SU-DHL-6 (cell line): ENCODE results near the gene LDLRAD3.

ENCODE experiments used
- H2AFZ ChIP-seq: fragments of 200-600 bp; sonication (generic); 2 replicates; pipeline ENCODE4 v1.6.1; 2014; ENCODE audit warnings: low read depth, mild to moderate bottlenecking, moderate library complexity, mixed read lengths, antibody characterized with exemption, low read length; ENCODE audit not compliant: severe bottlenecking
- H3F3A ChIP-seq: fragments of 200-600 bp; shearing (Covaris generic); 2 replicates; pipeline ENCODE4 v1.6.0; 2016; ENCODE audit warnings: antibody characterized with exemption, mild to moderate bottlenecking; ENCODE audit not compliant: insufficient read depth
- H3K27ac ChIP-seq: fragments of 200-600 bp; sonication (generic); 2 replicates; pipeline ENCODE4 v1.5.1; 2016; ENCODE audit warnings: low read depth, mild to moderate bottlenecking, low read length, moderate library complexity, mixed read lengths
- H3K27me3 ChIP-seq: fragments of 200-600 bp; sonication (generic), shearing (Covaris generic); 2 replicates; pipeline ENCODE4 v1.6.0; 2014; ENCODE audit warnings: mild to moderate bottlenecking, low read length
- H3K36me3 ChIP-seq: fragments of 200-600 bp; sonication (generic); 2 replicates; pipeline ENCODE4 v1.6.1; 2014; ENCODE audit warnings: mild to moderate bottlenecking, low read length, mixed read lengths
- H3K4me2 ChIP-seq: fragments of 300-600, 200-600 bp; shearing (Covaris generic), sonication (generic); 2 replicates; pipeline ENCODE4 v1.6.0; 2014; ENCODE audit warnings: low read length, low read depth, mild to moderate bottlenecking; ENCODE audit not compliant: poor library complexity, severe bottlenecking
- H3K4me3 ChIP-seq: fragments of 200-600 bp; sonication (generic); 2 replicates; pipeline ENCODE4 v1.5.1; 2014; ENCODE audit warnings: antibody characterized with exemption, low read length, mild to moderate bottlenecking, mixed read lengths; ENCODE audit not compliant: insufficient read depth, poor library complexity, severe bottlenecking
- H3K79me2 ChIP-seq: fragments of 200-600 bp; sonication (generic); 2 replicates; pipeline ENCODE4 v1.6.1; 2014; ENCODE audit warnings: mild to moderate bottlenecking, low read length, moderate library complexity; ENCODE audit not compliant: insufficient read depth
- H3K9ac ChIP-seq: fragments of 200-600 bp; sonication (generic); 2 replicates; pipeline ENCODE4 v1.7.0; 2014; ENCODE audit warnings: mild to moderate bottlenecking, low read length
- H3K9me2 ChIP-seq: fragments of 200-600 bp; sonication (generic); replicated peaks from 2 replicates; pipeline ENCODE4 v1.6.1; 2014; ENCODE audit warnings: low read length; ENCODE audit not compliant: insufficient read depth
- H3K9me3 ChIP-seq: fragments of 200-600 bp; sonication (generic); 2 replicates; pipeline ENCODE4 v1.6.1; 2014; ENCODE audit warnings: low read length, mixed read lengths; ENCODE audit not compliant: insufficient read depth
- H4K20me1 ChIP-seq: fragments of 200-600 bp; sonication (generic); 2 replicates; pipeline ENCODE4 v1.6.1; 2014; ENCODE audit warnings: low read depth, mild to moderate bottlenecking, antibody characterized with exemption, low read length, moderate library complexity, mixed read lengths
- CTCF ChIP-seq: fragments of 200-600 bp; sonication (generic); IDR thresholded peaks from one replicate; pipeline ENCODE4 v1.5.1; 2017; ENCODE audit warnings: antibody characterized with exemption, mild to moderate bottlenecking, low read length, moderate library complexity; ENCODE audit not compliant: insufficient read depth, poor library complexity, severe bottlenecking
- EZH2phosphoT487 ChIP-seq: fragments of 200-600 bp; sonication (generic), shearing (Covaris generic); conservative IDR thresholded peaks from 2 replicates; pipeline ENCODE4 v1.6.1; 2018; ENCODE audit warnings: mild to moderate bottlenecking, antibody characterized with exemption, low read length, moderate library complexity, mixed read lengths

Gene LDLRAD3

GRCh38 chr11:36193290-36193619, 249.4 kb downstream of the LDLRAD3 start:
- no peak overlapping the region for H3K4me2 ChIP-seq
- H3K27ac ChIP-seq = no peak overlapping the region
- no peaks in the 10 kb centered on the region for H3K9me2 ChIP-seq
- no peaks in the 10 kb centered on the region for H3K79me2 ChIP-seq
- no peak overlapping the region for H3K4me3 ChIP-seq
- no peaks in the 10 kb centered on the region for H3K27me3 ChIP-seq
- no peaks in the 10 kb centered on the region for H3K36me3 ChIP-seq
- H3F3A ChIP-seq = no peaks in the 10 kb centered on the region
- no peak overlapping the region for H2AFZ ChIP-seq
- H3K9ac ChIP-seq = no peak overlapping the region
- no peaks in the 10 kb centered on the region for H4K20me1 ChIP-seq
- TF ChIP-seq EZH2phosphoT487 = no peak
- H3K9me3 ChIP-seq = no peaks in the 10 kb centered on the region

- Histone ChIP-seq H3F3A (no peaks in the 10 kb centered on the region), H3K27ac (no peak overlapping the region), H2AFZ (no peak overlapping the region), H3K79me2 (no peaks in the 10 kb centered on the region), H3K36me3 (no peaks in the 10 kb centered on the region), H3K9ac (no peak overlapping the region), H3K4me3 (no peak overlapping the region), H4K20me1 (no peaks in the 10 kb centered on the region), H3K9me2 (no peaks in the 10 kb centered on the region), H3K4me2 (no peak overlapping the region), H3K27me3 (no peaks in the 10 kb centered on the region), H3K9me3 (no peaks in the 10 kb centered on the region)
- TF ChIP-seq CTCF = no peak
- TF ChIP-seq EZH2phosphoT487 = no peak
Measured at GRCh38 chr11:36193721-36194120, 249.9 kb downstream of the LDLRAD3 start.

GRCh38 chr11:36195496-36196354, 251.9 kb downstream of the LDLRAD3 start:
- Histone ChIP-seq H2AFZ (no peak overlapping the region), H3K27me3 (no peaks in the 10 kb centered on the region), H3F3A (no peaks in the 10 kb centered on the region), H4K20me1 (no peaks in the 10 kb centered on the region), H3K79me2 (no peaks in the 10 kb centered on the region), H3K4me2 (no peak overlapping the region), H3K4me3 (no peak overlapping the region), H3K9ac (no peak overlapping the region), H3K27ac (no peak overlapping the region), H3K9me2 (no peaks in the 10 kb centered on the region), H3K9me3 (no peaks in the 10 kb centered on the region), H3K36me3 (no peaks in the 10 kb centered on the region)
- TF ChIP-seq CTCF = no peak
- TF ChIP-seq EZH2phosphoT487 = no peak

- H3K9ac ChIP-seq = no peak overlapping the region
- no peak overlapping the region for H2AFZ ChIP-seq
- TF ChIP-seq EZH2phosphoT487 (no peak), CTCF (no peak)
- no peak overlapping the region for H3K27ac ChIP-seq
- H3K27me3 ChIP-seq = no peaks in the 10 kb centered on the region
- no peaks in the 10 kb centered on the region for H3K9me2 ChIP-seq
- H3K4me3 ChIP-seq = no peak overlapping the region
- no peaks in the 10 kb centered on the region for H3K9me3 ChIP-seq
- no peaks in the 10 kb centered on the region for H3K36me3 ChIP-seq
- H3K79me2 ChIP-seq = no peaks in the 10 kb centered on the region
- no peak overlapping the region for H3K4me2 ChIP-seq
- no peaks in the 10 kb centered on the region for H4K20me1 ChIP-seq
- no peaks in the 10 kb centered on the region for H3F3A ChIP-seq
Measured at GRCh38 chr11:36196411-36196998, 252.6 kb downstream of the LDLRAD3 start.
